ENCODE measurements around the gene ENAM.
"Not testable (repeated sequence)": the region's sequence is repeated elsewhere in the genome, so short reads cannot be mapped to it uniquely, and the experiment has no call there.

ENAM gene

GRCh38 chr4:70627620-70628019 is 924 bp upstream of the ENAM start:
- in situ Hi-C loops (cut with MboI; ENCODE audit: low sequenced_read_pairs): no loop called here

GRCh38 chr4:70629469-70630090 is 1.0 kb downstream of the ENAM start:
- in situ Hi-C loops (cut with MboI; ENCODE audit: low sequenced_read_pairs): no loop called here

- in situ Hi-C loops (cut with MboI; ENCODE audit: low sequenced_read_pairs): no loop called here
These were observed 1.6 kb downstream of the ENAM start for GRCh38 chr4:70630162-70630561.

- in situ Hi-C loops (cut with MboI; ENCODE audit: low sequenced_read_pairs): no loop called here
These were observed 3.5 kb downstream of the ENAM start for GRCh38 chr4:70632028-70632427.

GRCh38 chr4:70634482-70634881 is 5.9 kb downstream of the ENAM start:
- in situ Hi-C loops (cut with MboI; ENCODE audit: low sequenced_read_pairs): no loop called here

DNA sequence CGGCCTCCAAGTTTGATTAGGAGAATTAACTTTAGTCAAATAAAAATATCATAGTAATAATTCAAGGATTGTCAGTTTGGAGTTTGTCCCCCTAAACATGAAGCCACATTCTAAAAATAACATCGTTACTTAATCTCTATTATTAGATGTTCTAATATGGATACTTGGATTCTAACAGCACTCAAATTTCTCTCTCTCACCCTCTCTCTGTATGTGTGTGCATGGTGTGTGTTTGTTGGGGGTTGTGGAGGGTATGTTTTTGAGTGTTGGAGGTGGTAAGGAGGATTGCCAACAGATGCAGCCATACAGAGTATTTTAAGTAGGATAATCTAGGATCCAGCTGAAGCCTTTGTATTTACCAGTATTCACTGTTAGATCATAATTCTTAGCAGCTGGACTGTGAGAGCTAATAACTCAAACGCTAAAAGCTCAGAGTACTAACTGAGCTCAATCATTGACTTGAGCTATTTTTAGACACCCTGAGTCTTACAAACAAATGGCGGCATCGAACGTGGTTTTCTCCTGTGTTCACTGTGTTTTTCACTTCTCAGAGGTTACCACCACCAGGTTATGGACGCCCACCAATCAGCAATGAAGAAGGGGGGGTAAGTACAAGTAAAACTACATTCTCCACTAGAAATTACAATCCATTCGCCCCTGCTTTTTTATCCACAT is 8.8 kb downstream of the ENAM start:
- in situ Hi-C loops (cut with MboI; ENCODE audit: low sequenced_read_pairs): no loop called here

- in situ Hi-C loops (cut with MboI; ENCODE audit: low sequenced_read_pairs): no loop called here
These were observed 11.6 kb downstream of the ENAM start for GRCh38 chr4:70640192-70640591.

DNA sequence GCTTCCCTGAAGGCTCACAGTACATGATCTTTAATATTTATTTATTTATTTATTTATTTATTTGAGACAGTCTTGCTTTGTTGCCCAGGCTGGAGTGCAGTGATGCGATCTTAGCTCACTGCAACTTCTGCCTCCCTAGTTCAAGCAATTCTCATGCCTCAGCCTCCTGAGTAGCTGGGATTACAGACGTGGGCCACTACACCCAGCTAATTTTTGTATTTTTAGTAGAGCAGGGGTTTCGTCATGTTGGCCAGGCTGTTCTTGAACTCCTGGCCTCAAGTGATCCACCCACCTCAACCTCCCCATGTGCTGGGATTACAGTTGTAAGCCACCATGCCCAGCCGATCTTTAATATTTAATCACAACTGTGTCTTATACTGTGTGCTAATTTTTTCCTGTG is 22.2 kb downstream of the ENAM start:
- in situ Hi-C loops (cut with MboI; ENCODE audit: low sequenced_read_pairs): not testable (repeated sequence)

DNA sequence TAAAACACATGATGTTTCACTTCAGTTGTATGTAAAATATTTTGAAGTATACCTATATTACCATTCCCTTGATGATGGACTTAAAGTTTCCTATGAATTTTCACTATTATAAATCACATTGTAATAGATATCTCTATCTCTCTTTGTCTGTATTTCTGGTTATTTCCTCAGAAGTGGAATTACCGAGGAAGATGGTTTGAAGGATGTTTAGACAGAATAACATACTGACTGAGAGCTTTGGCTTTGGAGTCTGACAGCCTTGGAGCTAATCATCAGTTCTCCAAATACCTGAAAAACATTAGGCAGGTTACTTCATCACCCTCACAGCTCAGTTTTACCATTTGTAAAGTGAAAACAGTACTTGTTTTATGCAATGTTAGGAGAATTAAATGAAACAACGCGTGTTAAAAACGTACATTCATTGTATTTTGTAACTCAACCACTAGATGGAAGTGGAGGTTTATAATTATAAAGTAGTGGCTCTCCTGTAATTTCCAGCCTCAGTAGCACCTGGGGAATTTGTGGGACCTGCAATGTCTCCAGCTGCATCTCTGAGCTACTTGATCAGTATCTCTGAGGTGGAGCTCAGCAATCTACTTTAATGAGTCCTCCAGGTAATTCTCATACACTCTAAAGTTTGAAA is 23.4 kb downstream of the ENAM start:
- in situ Hi-C loops (cut with MboI; ENCODE audit: low sequenced_read_pairs): no loop called here

- in situ Hi-C loops (cut with MboI; ENCODE audit: low sequenced_read_pairs): no loop called here
These were observed 26.1 kb downstream of the ENAM start for GRCh38 chr4:70654605-70655011.

GRCh38 chr4:70657326-70657725 is 28.8 kb downstream of the ENAM start:
- in situ Hi-C loops (cut with MboI; ENCODE audit: low sequenced_read_pairs): no loop called here

- in situ Hi-C loops (cut with MboI; ENCODE audit: low sequenced_read_pairs): no loop called here
These were observed 29.9 kb downstream of the ENAM start for GRCh38 chr4:70658418-70658817.

DNA sequence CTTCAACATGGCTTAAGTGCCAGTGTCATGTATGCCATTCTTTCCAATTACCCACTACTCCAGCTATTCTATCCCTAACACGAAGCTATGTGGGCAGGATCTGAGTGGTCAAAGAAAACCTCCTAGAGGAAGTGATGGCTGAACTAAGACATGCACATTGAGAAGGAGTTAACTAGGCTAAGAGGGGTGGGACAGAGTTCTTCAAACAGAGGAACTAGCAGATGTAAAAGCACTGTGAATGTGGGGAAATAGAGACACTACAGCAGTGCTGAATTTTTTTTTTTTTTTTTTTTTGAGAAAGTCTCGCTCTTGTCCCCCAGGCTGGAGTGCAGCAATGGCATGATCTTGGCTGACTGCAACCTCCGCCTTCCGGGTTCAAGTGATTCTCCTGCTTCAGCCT is 31.6 kb downstream of the ENAM start:
- in situ Hi-C loops (cut with MboI; ENCODE audit: low sequenced_read_pairs): no loop called here

DNA sequence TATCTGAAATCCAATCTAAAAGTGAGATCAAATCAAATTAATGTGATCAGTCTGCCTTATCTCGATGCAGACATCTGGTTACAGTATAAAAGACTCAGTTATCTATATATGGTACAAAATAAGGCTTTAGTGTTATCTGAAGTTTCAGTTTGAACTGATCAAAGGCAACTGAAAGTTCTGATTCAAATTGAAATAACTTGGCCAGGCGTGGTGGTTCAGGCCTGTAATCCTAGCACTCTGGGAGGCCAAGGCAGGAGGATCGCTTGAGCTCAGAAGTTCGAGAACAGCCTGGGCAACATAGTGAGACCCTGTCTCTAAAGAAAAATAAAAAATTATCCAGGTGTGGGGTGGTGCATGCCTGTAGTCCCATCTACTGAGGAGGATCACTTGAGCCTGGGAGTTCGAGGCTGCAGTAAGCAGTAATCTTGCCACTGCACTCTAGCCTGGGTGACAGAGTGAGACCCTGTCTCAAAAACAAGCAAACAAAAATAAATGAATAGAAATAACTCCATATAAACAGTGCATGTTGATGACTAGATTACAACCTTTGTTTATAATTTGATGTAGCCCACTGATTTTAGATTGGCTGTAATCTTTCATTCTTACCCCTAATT is 32.9 kb downstream of the ENAM start:
- in situ Hi-C loops (cut with MboI; ENCODE audit: low sequenced_read_pairs): not testable (repeated sequence)

DNA sequence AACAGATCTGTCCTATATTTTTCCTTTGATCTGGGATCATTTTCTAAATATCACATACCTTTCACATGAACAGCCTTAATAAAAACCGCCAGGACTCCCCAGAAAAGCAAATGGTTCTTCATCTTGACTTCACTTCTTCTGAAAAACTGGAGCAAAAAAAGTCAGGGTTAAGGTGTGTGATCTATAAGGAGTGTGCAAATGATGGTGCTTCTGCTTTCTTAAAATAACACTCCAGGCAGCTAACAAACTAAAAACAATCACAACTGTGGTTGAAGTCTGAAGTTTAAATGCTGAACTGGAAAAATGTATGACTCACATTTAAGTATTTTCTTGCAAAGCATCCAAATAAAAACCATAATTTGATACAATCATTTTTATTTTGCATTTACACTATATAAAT is 37.8 kb downstream of the ENAM start, which contains the start of gene JCHAIN:
TSS of gene JCHAIN (minus strand) at position 140 of the 400 bp plus-strand sequence. CDS start at position 122, 18 bp downstream.
- in situ Hi-C loops (cut with MboI; ENCODE audit: low sequenced_read_pairs): no loop called here

DNA sequence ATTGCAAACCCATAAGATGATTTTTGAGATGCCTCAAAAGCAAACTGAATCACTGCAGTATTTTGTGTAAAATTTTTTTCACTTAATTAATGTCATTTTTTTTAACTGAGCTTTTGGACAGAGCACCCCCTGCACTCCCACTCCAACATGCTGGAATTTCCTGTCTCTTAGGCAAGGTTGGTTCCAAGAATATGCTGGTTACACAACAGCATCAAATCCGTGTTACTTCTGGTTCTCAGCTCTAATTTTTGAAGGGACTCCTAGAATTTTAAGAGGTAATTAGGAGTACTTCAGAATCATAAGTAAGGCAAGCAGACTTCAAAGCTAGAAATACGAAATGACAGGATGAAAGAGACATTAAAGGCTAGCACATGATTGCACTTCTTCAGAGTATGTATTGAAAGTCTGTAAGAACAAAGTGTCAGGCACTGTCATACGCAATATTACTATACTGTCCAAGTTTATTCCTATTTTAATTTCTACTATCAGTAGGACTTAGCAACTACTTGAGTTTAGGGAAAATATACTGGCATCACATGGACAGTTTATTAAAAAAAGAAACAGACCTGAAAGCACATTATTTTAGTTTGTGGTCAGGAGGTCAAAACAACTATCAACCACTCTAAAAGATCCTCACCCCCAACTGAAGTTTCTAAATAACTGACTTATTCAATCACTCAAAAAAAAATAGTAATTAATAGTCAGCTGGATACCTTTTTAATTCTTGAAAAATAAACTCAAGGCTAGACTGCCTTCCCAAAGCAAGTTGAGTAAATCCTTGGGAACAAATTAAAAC is 39.4 kb downstream of the ENAM start:
- in situ Hi-C loops (cut with MboI; ENCODE audit: low sequenced_read_pairs): no loop called here

- in situ Hi-C loops (cut with MboI; ENCODE audit: low sequenced_read_pairs): no loop called here
These were observed 41.9 kb downstream of the ENAM start for GRCh38 chr4:70670332-70671014.

GRCh38 chr4:70671091-70671490 is 42.5 kb downstream of the ENAM start:
- in situ Hi-C loops (cut with MboI; ENCODE audit: low sequenced_read_pairs): no loop called here

DNA sequence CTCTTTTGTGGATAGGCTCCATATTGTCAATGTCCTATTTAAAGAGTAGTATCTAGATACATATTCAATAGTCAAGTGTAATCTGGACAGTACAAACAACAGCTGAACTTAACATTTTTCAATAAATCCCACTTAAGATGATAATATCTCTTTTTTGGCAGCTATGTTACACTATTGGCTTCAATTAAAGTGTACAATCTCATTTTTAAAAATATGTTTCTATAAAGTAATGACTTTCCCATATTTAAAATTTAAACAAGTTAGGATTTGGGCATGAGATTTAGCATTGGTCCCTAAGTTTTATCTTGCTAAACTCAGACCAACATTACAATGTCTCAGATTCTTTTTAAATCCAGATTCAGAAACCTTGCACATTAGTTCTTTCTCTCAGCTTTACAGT is 45.6 kb downstream of the ENAM start:
- in situ Hi-C loops (cut with MboI; ENCODE audit: low sequenced_read_pairs): no loop called here

DNA sequence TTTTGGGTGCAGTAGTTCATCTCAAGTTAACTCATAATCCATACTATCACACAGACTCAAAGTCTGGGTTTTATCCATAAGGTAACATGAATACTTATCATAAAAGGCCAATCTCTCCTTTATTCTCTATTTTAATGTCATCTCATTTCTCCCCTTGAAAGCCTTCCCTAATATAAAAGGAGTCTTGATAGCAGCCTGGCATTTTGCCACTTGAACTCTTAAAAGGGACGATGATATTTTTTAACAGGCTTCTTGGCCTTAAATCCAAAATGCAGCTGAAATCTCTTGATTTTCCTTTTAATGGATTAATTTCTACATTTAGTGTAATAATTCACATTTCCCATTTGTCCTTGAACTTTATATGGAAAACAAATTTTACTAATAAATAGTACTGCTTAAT is 46.2 kb downstream of the ENAM start:
- in situ Hi-C loops (cut with MboI; ENCODE audit: low sequenced_read_pairs): no loop called here

All from hTERT RPE-1 (cell line).